A549 (cell line): ENCODE data around the gene RCN2.

ENCODE experiments used
- CEBPB ChIP-seq, 2 experiments: fragments of >200 bp in 1 of 2; sonication (Bioruptor Twin) in 1 of 2; formaldehyde crosslinking in 1 of 2; IDR thresholded peaks; 2 replicates each; pipeline ENCODE4 v1.6.1; 2012 to 2016
- CHD4 ChIP-seq: fragments of 200-600 bp; sonication (generic); IDR thresholded peaks from 2 replicates; pipeline ENCODE4 v1.6.1; 2016; ENCODE audit warnings: antibody characterized with exemption, mild to moderate bottlenecking, borderline replicate concordance
- JUNB ChIP-seq: fragments of >200 bp; sonication (Bioruptor Twin); formaldehyde crosslinking; IDR thresholded peaks from 2 replicates; pipeline ENCODE4 v1.6.1; 2016
- POLR2A ChIP-seq: IDR thresholded peaks from 2 replicates; pipeline ENCODE4 v1.6.1; 2012; ENCODE audit warnings: mild to moderate bottlenecking, low read length
- TF ChIP-seq, protein P1 (sequence below): fragments of >200 bp; sonication (Bioruptor Twin); formaldehyde crosslinking; IDR thresholded peaks from 3 replicates; pipeline ENCODE4 v1.5.1; 2016

DNA sequence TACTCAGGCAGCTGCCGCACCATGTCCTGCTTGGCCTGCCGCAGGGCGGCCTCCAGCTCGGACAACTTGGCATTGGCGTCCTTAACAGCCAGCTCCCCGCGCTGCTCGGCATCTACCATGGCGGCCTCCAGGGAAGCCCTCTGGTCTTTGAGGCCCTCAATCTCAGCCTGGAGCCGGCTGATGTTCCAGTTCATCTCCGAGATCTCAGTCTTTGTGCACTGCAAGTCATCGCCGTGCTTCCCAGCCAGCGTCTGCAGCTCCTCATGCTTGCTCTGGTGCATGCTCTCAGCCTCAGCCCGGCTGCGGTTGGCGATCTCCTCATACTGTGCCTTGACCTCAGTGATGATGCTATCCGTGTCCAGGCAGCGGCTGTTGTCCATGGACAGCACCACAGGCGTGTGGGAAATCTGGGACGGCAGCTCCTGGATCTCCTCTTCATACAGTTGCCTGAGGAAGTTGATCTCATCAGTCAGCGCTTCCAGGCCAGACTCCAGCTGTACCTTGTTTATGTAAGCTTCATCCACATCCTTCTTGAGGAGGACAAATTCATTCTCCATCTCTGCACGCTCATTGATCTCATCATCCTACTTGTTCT is 47.9 kb downstream of the RCN2 start:
- TF ChIP-seq, protein P1, sequence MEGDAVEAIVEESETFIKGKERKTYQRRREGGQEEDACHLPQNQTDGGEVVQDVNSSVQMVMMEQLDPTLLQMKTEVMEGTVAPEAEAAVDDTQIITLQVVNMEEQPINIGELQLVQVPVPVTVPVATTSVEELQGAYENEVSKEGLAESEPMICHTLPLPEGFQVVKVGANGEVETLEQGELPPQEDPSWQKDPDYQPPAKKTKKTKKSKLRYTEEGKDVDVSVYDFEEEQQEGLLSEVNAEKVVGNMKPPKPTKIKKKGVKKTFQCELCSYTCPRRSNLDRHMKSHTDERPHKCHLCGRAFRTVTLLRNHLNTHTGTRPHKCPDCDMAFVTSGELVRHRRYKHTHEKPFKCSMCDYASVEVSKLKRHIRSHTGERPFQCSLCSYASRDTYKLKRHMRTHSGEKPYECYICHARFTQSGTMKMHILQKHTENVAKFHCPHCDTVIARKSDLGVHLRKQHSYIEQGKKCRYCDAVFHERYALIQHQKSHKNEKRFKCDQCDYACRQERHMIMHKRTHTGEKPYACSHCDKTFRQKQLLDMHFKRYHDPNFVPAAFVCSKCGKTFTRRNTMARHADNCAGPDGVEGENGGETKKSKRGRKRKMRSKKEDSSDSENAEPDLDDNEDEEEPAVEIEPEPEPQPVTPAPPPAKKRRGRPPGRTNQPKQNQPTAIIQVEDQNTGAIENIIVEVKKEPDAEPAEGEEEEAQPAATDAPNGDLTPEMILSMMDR = no peak
- no peak for TF ChIP-seq CEBPB (IDR thresholded peaks at IDR 0.05)
- no peak for TF ChIP-seq JUNB
- TF ChIP-seq CHD4 = no peak
- no peak for TF ChIP-seq POLR2A
